GM12878 (cell line): ENCODE data around the gene PRKCE. TPM values are rescaled to one million over a fixed set of nuclear protein-coding genes. Genes with fewer than 3 reads are reported as not detected.
A peak's percentile ranks its signal among the peaks of the same experiment; 100 is the strongest.

Experiments used
- ATAC-seq: fragments of 200-7000 bp; cut with Tn5 transposase; 3 replicates; pipeline ENCODE4 v1.9.1; 2020; ENCODE audit warnings: mild to moderate bottlenecking, moderate library complexity
- BruUV-seq: library from RNA; stranded (reverse); fragments of 400-500 nt; replicated peaks from 2 replicates; lab custom pipeline; 2021; lab: Mats Ljungman, UMichigan
- CTCF ChIA-PET: fragments of 300-600 bp; sonication (Branson Sonifier 250); formaldehyde crosslinking; extraction: SDS; loops from one replicate; lab custom pipeline; 2021; ENCODE audit warnings: inconsistent platforms; lab: Yijun Ruan, JAX
- POLR2A ChIA-PET: fragments of 350-600 bp; formaldehyde crosslinking; extraction: SDS; loops from one replicate; lab custom pipeline; 2021; ENCODE audit warnings: inconsistent platforms; lab: Charles Lee
- RAD21 ChIA-PET: fragments of 300-600 bp; sonication (Branson Sonifier 250); formaldehyde crosslinking; loops from one replicate; lab custom pipeline; 2023; ENCODE audit warnings: antibody characterized with exemption; ENCODE audit not compliant: unreplicated experiment; lab: Charles Lee
- SMC1A ChIA-PET: fragments of 300-600 bp; sonication (Branson Sonifier 250); formaldehyde crosslinking; loops from one replicate; lab custom pipeline; 2023; ENCODE audit not compliant: unreplicated experiment, uncharacterized antibody; lab: Charles Lee
- DNase-seq: peaks from one replicate; pipeline ENCODE4 v3.0.0-alpha.2; 2011; ENCODE audit warnings: low read depth, low spot score
- FAIRE-seq: peaks from 3 replicates; lab custom pipeline; 2011; peaks lifted over from hg19 to GRCh38; lab: Jason Lieb, UNC
- H2AFZ ChIP-seq: 2 replicates; pipeline ENCODE4 v1.6.0; 2011; ENCODE audit warnings: low read depth, low read length, control low read depth; ENCODE audit not compliant: control insufficient read depth
- H3K27ac ChIP-seq: 2 replicates; pipeline ENCODE4 v1.5.1; 2011; ENCODE audit warnings: control low read depth; ENCODE audit not compliant: control insufficient read depth, insufficient read depth
- H3K27me3 ChIP-seq, 2 experiments: replicated peaks in 1 of 2; 2 replicates each; pipeline versions ENCODE4 v1.6.0 to v1.6.1; 2011; ENCODE audit warnings: low read length in 1 of 2; ENCODE audit not compliant: control insufficient read depth in 2 of 2, insufficient read depth in 2 of 2
- H3K36me3 ChIP-seq, 2 experiments: 2 replicates each; pipeline ENCODE4 v1.5.1; 2011; ENCODE audit warnings: low read length in 1 of 2; ENCODE audit not compliant: control insufficient read depth in 2 of 2, insufficient read depth in 2 of 2
- H3K4me1 ChIP-seq: 2 replicates; pipeline ENCODE4 v1.6.1; 2011; ENCODE audit warnings: mild to moderate bottlenecking, low read length, moderate library complexity, mixed read lengths; ENCODE audit not compliant: control insufficient read depth, insufficient read depth
- H3K4me2 ChIP-seq: 2 replicates; pipeline ENCODE4 v1.6.0; 2011; ENCODE audit warnings: control low read depth; ENCODE audit not compliant: control insufficient read depth, insufficient read depth
- H3K4me3 ChIP-seq: fragments of 200-600 bp; sonication (generic); 2 replicates; pipeline ENCODE4 v1.5.1; 2016
- H3K79me2 ChIP-seq: 2 replicates; pipeline ENCODE4 v1.6.0; 2011; ENCODE audit warnings: low read length; ENCODE audit not compliant: control insufficient read depth, insufficient read depth
- H3K9ac ChIP-seq: 2 replicates; pipeline ENCODE4 v1.8.0; 2011; ENCODE audit warnings: low read length, control low read depth, mixed read lengths; ENCODE audit not compliant: control insufficient read depth, insufficient read depth
- H3K9me3 ChIP-seq: replicated peaks from 3 replicates; pipeline ENCODE4 v1.5.1; 2011; ENCODE audit warnings: mild to moderate bottlenecking, low read length; ENCODE audit not compliant: control insufficient read depth, insufficient read depth
- H4K20me1 ChIP-seq: 2 replicates; pipeline ENCODE4 v1.6.0; 2011; ENCODE audit not compliant: control insufficient read depth, insufficient read depth
- ATF3 ChIP-seq: IDR thresholded peaks from 2 replicates; pipeline ENCODE4 v1.6.1; 2011; ENCODE audit warnings: low read depth, mild to moderate bottlenecking, low read length, moderate library complexity, borderline replicate concordance; ENCODE audit errors: extremely low read depth
- CEBPZ ChIP-seq: fragments of 150-350 bp; IDR thresholded peaks from 2 replicates; pipeline ENCODE4 v1.6.1; 2016; ENCODE audit warnings: low read depth, low read length
- CTCF ChIP-seq, 3 experiments: IDR thresholded peaks in 2 of 3; conservative IDR thresholded peaks in 1 of 3; 2 replicates each; pipeline ENCODE4 v1.5.1; 2011; ENCODE audit warnings: low read depth in 3 of 3, low read length in 3 of 3, mild to moderate bottlenecking in 3 of 3, control low read depth in 2 of 3, moderate library complexity in 2 of 3, inconsistent platforms in 1 of 3, mixed read lengths in 1 of 3; ENCODE audit not compliant: control insufficient read depth in 2 of 3, insufficient read depth in 1 of 3; ENCODE audit errors: extremely low read depth in 1 of 3
- MAX ChIP-seq: IDR thresholded peaks from 2 replicates; pipeline ENCODE4 v1.6.1; 2012; ENCODE audit warnings: low read depth, low read length, improper control_type of control experiment
- NR2C1 ChIP-seq: fragments of 450-650 bp; IDR thresholded peaks from 2 replicates; pipeline ENCODE4 v1.6.1; 2017; ENCODE audit warnings: antibody characterized with exemption, mild to moderate bottlenecking, moderate library complexity
- NR2F1 ChIP-seq: fragments of 450-650 bp; conservative IDR thresholded peaks from 2 replicates; pipeline ENCODE4 v1.6.1; 2017; ENCODE audit warnings: mild to moderate bottlenecking
- PML ChIP-seq: IDR thresholded peaks from 2 replicates; pipeline ENCODE4 v1.6.1; 2012; ENCODE audit warnings: low read length, inconsistent platforms
- POU2F2 ChIP-seq: IDR thresholded peaks from 3 replicates; pipeline ENCODE4 v1.6.1; 2011; ENCODE audit warnings: low read depth, mild to moderate bottlenecking, low read length, borderline replicate concordance
- RAD21 ChIP-seq: IDR thresholded peaks from 2 replicates; pipeline ENCODE4 v1.6.1; 2011; ENCODE audit warnings: mild to moderate bottlenecking, low read depth, low read length, moderate library complexity; ENCODE audit not compliant: insufficient read depth
- SMC3 ChIP-seq: IDR thresholded peaks from 2 replicates; pipeline ENCODE4 v1.6.1; 2011; ENCODE audit warnings: low read length, improper control_type of control experiment, borderline replicate concordance
- TAF1 ChIP-seq: IDR thresholded peaks from 2 replicates; pipeline ENCODE4 v1.6.1; 2011; ENCODE audit warnings: mild to moderate bottlenecking, low read depth, low read length, borderline replicate concordance
- ZNF592 ChIP-seq: fragments of 450-650 bp; IDR thresholded peaks from 2 replicates; pipeline ENCODE4 v1.6.1; 2017; ENCODE audit warnings: mild to moderate bottlenecking, moderate library complexity
- WGBS: methylation state at CpG from one replicate; pipeline ENCODE4 v1.1.6; 2016; ENCODE audit warnings: low lambda C conversion rate; ENCODE audit not compliant: insufficient replicate concordance, insufficient coverage; ENCODE audit errors: missing lambda C conversion rate; 5-methylcytosine and 5-hydroxymethylcytosine counted together
- in situ Hi-C: fragments of 300-500 bp; cut with MboI; formaldehyde crosslinking; loops from 9 replicates; pipeline ENCODE4 v1.14.3; 2018; ENCODE audit warnings: mixed read lengths
- intact Hi-C: fragments of 100-400 bp; cut with micrococcal nuclease; formaldehyde crosslinking; loops from one replicate; pipeline ENCODE4 v1.14.2; 2022; ENCODE audit not compliant: unreplicated experiment
- polyA plus RNA-seq, 11 experiments: library from polyadenylated mRNA; depleted of rRNA in 4 of 11; unstranded in 6 of 11; stranded (reverse) in 5 of 11; fragments of >200 nt; fragmentation: Nextera tagmentation in 4 of 11; fragmentation: Illumina TruSeq in 1 of 11; extraction: Ambion mirVana in 4 of 11; extraction: Trizol in 1 of 11; gene quantifications; 1 replicate in 1 of 11; 2 replicates in 10 of 11; pipeline versions ENCODE4 v1.2.1 to v1.2.3, GENCODE V29; 2011 to 2016; ENCODE audit warnings: inconsistent platforms in 2 of 11, missing spikeins in 2 of 11, low read depth in 1 of 11
- total RNA-seq, 4 experiments: library from RNA; depleted of rRNA in 3 of 4; stranded (reverse); fragments of >200 nt in 3 of 4; fragmentation: Illumina TruSeq in 1 of 4; extraction: Trizol in 1 of 4; gene quantifications; 2 replicates each; pipeline versions ENCODE4 v1.2.1 to v1.2.3, GENCODE V29; 2013 to 2021

PRKCE gene
- total and polyA plus RNA-seq, 10 of the 15 experiments (the other 5 are each of a cell fraction or from before 2014, with no cell fraction given): 2.6 to 28.2 (median 11.3) TPM

GRCh38 chr2:45778720-45779171 is 127.3 kb downstream of the PRKCE start:
- RAD21 ChIA-PET: interaction anchor here (0.6 to 3.9 kb wide), 29 partner anchors 11 to 795 kb away, joined by 3 to 32 read pairs (median 4); partner anchors contain the start of gene PRKCE
- SMC1A ChIA-PET: interaction anchor here (0.7 to 5.4 kb wide), 33 partner anchors 9 to 183 kb away, joined by 3 to 63 read pairs (median 5); no protein-coding TSS in a partner anchor
- H3K9me3 ChIP-seq: no peaks in the 10 kb centered on the region; the same call in 2 of the 3 replicates
- peaks cover 16% of the 10 kb centered on the region for H3K4me1 ChIP-seq
- CTCF ChIA-PET: interaction anchor here (0.7 to 6.3 kb wide), 55 partner anchors 8 to 215 kb away, joined by 3 to 98 read pairs (median 5); partner anchors contain the start of gene PRKCE
- no peak overlapping the region for H3K4me2 ChIP-seq
- no peak overlapping the region for H3K9ac ChIP-seq
- ATAC-seq: peak; percentile 90
- H3K79me2 ChIP-seq: peaks cover 5% of the 10 kb centered on the region; the same call in 1 of the 2 replicates
- H3K27me3 ChIP-seq: no peaks in the 10 kb centered on the region
- FAIRE-seq: peak; percentile 31
- H3K36me3 ChIP-seq: no peaks in the 10 kb centered on the region
- no TSS peak for BruUV-seq
- intact Hi-C loops: loop anchor here (1.0 kb wide), 2 partner anchors 127 to 158 kb away; partner anchors contain the start of gene PRKCE
- no peak overlapping the region for H2AFZ ChIP-seq
- H4K20me1 ChIP-seq: no peaks in the 10 kb centered on the region
- no peak overlapping the region for H3K4me3 ChIP-seq
- H3K27ac ChIP-seq: no peak overlapping the region
- in situ Hi-C loops: loop anchor here (5.0 kb wide), 1 partner anchor 131 kb away; no protein-coding TSS in a partner anchor
- DNase-seq: peak; percentile 11
- POLR2A ChIA-PET: interaction anchor here (0.6 to 1.5 kb wide), 5 partner anchors 9 to 126 kb away, joined by 3 to 10 read pairs (median 4); no protein-coding TSS in a partner anchor
- 52% methylated on average over 11 of the region's 11 CpGs for WGBS
- TF ChIP-seq NR2C1 (peak; percentile 70), SMC3 (peak; percentile 54; the same call in 1 of the 2 replicates), NR2F1 (peak; percentile 82), ATF3 (no peak), RAD21 (peak; percentile 72), ZNF592 (no peak), MAX (no peak), CEBPZ (no peak), POU2F2 (peak; percentile 91), PML (no peak), CTCF (IDR thresholded peaks at IDR 0.05 in 2 of 3, conservative IDR thresholded peaks at IDR 0.05 in 1 of 3; ENCODE audit: control insufficient read depth in 2 of 3, extremely low read depth in 1 of 3, insufficient read depth in 1 of 3, low read depth in 3 of 3, low read length in 3 of 3) (peak; percentile 49 to 60 (median 53); a peak in 5 of 6 replicates), TAF1 (no peak)
